Activated CD4-positive, alpha-beta T cell treated with anti-CD3 and anti-CD28 coated beads, Interleukin-10, Interleukin-2, amounts not matched to agents 100 ng/mL and 50 ng/mL, durations not matched to agents 16 hours and 8 hours (primary cell): Measurements from ENCODE around the gene NEAT1.

Experiments used
- DNase-seq: peaks from one replicate; pipeline ENCODE4 v3.0.0-alpha.2; 2020

The NEAT1 gene

GRCh38 chr11:65390099-65390941, 32.3 kb upstream of the NEAT1 start:
- DNase-seq, result no peak

- DNase-seq, result no peak
These were observed 31.6 kb upstream of the NEAT1 start for GRCh38 chr11:65390996-65391395.

- no peak for DNase-seq
These were observed 30.3 kb upstream of the NEAT1 start for GRCh38 chr11:65392186-65392829.

GRCh38 chr11:65392899-65393298, 29.7 kb upstream of the NEAT1 start:
- DNase-seq, result no peak

GRCh38 chr11:65393513-65394079, 29.0 kb upstream of the NEAT1 start:
- no peak for DNase-seq

GRCh38 chr11:65394125-65394536, 28.5 kb upstream of the NEAT1 start:
- DNase-seq, result no peak

GRCh38 chr11:65395961-65396530, 26.6 kb upstream of the NEAT1 start:
- no peak for DNase-seq

GRCh38 chr11:65396769-65397745, 25.5 kb upstream of the NEAT1 start:
- DNase-seq, result no peak

- no peak for DNase-seq
These were observed 24.2 kb upstream of the NEAT1 start for GRCh38 chr11:65398362-65398910.

GRCh38 chr11:65399249-65399648, 23.3 kb upstream of the NEAT1 start:
- DNase-seq, result no peak

GRCh38 chr11:65399845-65400244, 22.8 kb upstream of the NEAT1 start:
- DNase-seq, result no peak

GRCh38 chr11:65400307-65401072, 22.1 kb upstream of the NEAT1 start:
- no peak for DNase-seq

- DNase-seq, result no peak
These were observed 21.4 kb upstream of the NEAT1 start for GRCh38 chr11:65401073-65401802.

GRCh38 chr11:65401803-65402248, 20.8 kb upstream of the NEAT1 start:
- no peak for DNase-seq

- DNase-seq, result no peak
These were observed 19.8 kb upstream of the NEAT1 start for GRCh38 chr11:65402790-65403189.

- DNase-seq, result no peak
These were observed 18.9 kb upstream of the NEAT1 start for GRCh38 chr11:65403607-65404121.

GRCh38 chr11:65404210-65404609, 18.4 kb upstream of the NEAT1 start:
- no peak for DNase-seq

GRCh38 chr11:65404638-65405339, 17.8 kb upstream of the NEAT1 start:
- no peak for DNase-seq

GRCh38 chr11:65410936-65411680, 11.5 kb upstream of the NEAT1 start:
- no peak for DNase-seq
